Stimulated activated CD4-positive, alpha-beta T cell treated with anti-CD3 and anti-CD28 coated beads, Interleukin-1b, Interleukin-23, amount 100 ng/mL, for 24 hours (primary cell): Measurements from ENCODE around the gene COL21A1.

Source experiments
- DNase-seq, 4 experiments: peaks; one replicate each; pipeline ENCODE4 v3.0.0-alpha.2; 2020; ENCODE audit warnings: low read depth in 4 of 4, low spot score in 1 of 4

The COL21A1 gene

GRCh38 chr6:56188429-56188828 is 59.0 kb downstream of the COL21A1 start:
- no peak for DNase-seq

DNA sequence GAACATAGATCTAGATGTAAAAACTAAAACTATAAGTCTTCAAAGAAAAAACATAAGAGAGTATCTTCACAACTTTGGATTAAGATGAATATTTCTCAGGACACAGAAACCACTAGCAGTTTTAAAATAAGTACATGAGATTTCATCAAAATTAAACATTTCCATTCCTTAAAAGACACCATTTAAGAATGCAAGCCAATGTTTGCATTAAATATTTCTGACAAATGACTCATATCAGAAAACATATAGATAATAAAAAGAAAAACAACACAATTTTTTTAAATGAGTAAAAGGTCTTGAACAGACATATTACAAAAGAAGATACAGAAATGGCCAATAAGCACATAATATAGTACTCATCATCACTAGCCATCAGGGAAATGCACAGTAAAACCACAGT is 59.7 kb downstream of the COL21A1 start:
- DNase-seq, result no peak

DNA sequence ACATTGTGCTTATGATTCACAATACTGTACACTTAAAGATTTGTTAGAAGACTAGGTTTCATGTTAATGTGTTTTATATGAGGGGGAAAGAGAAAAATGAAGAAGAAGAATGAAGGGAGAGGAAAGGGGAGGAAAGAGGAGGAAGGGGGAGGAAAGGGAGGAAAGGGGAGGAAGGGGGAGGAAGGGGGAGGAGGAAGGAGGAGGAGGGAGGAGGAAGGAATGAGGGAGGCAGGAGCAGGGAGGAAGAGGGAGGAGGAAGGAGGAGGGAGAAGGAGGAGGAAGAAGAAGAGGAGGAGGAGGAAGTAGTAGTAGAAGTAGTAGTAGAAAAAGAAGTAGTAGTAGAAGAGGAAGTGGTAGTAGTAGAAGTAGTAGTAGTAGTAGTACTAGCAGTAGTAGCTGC is 70.6 kb downstream of the COL21A1 start:
- no peak for DNase-seq

DNA sequence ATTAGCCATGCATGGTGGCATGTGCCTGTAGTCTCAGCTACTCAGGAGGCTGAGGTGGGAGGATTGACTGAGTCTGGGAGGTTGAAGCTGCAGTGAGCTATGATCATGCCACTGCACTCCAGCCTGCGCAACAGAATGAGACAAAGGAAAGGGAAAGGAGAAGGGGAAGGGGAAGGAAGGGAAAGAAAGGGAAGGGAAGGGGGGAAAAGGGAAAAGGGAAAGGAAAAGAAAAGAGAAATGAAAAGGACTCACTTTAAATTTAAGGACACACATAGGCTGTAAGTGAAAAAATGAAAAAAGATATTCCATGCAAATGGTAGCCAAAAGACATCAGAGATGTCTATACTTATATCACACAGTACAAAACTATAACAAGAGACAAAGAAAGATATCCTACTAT is 74.2 kb downstream of the COL21A1 start:
- DNase-seq, result no peak

DNA sequence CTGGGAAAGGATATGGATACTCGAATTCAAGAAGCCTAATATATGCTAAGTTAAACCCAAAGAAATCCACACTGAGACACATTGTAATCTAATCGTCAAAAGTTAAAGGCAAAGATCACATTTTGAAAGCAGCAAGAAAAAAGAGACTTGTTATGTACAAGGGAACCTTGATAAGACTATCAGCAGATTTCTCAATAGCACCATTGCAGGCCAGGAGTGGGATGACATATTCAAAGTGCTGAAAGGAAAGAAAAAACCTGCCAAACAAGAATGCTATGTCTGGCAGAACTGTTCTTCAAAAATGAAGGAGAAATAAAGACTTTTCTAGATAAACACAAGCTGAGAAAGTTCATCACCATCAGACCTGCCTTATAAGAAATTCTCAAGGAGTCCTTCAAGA is 75.2 kb downstream of the COL21A1 start:
- no peak for DNase-seq

DNA sequence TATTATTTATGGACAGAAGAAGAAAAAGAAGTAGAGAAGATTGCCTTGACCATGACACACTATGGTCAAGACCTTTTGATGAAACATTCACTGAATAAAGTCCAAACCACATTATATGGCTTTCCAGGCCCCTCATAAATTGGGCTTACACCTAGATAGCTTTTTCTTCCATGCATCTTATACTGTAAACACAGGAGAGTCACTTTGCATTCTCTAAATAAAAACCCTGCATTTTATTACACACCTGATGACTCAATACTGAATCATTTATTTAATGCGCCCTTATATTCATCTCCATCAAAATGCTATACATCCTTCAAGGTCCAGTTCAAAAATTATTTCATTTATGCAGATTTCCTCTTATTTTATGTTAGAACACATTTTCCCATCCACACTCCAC is 78.0 kb downstream of the COL21A1 start:
- DNase-seq, result no peak

DNA sequence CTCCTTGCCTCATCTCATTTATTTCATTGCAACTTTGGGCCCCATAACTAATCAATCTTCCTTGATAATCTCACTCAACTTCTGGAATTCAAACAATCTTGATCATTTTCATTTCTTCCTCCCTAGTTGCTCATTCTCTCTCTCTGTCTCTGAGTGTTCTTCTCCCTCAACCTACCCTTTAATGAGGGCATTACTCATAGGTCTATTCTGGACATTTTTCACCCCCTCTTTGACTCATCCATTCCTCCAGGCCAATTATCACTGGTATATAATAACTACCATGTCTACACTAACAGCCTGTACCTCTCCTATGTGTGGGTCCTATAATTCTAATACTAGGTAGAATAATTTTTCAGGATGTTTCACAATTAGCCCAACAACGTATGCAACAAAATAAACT is 78.8 kb downstream of the COL21A1 start:
- no peak for DNase-seq

DNA sequence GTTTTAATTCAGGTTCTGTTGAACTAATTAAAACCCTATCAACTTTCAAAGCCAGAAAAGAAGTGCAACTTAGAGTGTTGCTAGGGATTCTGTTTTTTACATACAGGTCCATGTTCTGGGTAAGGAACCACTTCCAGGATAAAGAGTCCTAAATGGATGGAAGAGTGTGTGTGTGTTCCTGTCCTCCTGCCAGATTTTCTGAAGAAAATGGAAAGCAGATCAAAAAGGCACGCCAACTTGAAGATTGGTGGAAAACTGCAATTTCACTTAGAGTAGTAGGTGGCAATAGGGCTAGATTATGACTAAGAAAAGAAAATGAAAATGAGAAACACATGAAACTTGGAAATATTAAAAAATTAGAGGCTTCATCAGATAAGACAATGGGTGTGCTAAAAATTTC is 85.3 kb downstream of the COL21A1 start:
- DNase-seq, result no peak

- DNase-seq, result no peak
These were observed 86.9 kb downstream of the COL21A1 start for GRCh38 chr6:56160489-56160888.

DNA sequence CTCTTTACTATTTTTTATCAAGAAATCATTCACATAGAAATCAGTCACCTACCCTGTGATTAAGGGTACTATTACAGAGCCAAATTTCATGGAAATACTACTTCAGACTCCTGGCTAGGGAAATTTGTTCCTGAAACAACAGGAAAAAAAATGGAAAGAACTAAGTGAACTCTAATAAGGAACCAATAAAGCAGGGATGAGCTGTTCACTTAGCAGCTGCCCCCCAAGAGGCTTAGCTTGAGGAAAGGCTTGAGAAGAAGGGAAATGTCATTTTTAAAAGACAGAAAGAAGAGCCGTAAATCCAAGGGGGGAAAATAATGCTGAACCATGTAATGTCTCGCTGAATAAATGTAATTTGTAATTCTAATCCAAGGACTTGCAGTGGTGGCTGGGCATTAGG is 88.8 kb downstream of the COL21A1 start:
- DNase-seq, result no peak

DNA sequence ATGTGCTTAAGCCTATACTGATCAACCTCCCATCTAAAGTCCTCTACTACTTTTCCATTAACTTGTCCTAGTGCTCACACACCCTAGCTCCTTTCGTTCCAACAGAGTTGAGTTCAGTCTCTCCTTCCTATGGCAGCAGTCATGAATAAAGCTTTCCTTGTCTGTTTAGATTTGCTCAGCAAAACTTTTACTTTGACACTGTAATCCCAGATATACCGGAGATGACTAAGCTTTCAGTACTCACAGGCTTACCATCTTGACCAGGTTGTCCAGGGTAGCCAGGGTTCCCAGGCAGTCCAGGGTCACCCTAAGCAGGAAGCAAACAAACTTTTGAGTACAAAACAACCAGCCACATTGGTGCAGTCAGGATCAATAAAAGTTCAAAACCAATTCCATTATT is 90.7 kb downstream of the COL21A1 start:
- DNase-seq, result no peak

- DNase-seq, result no peak
These were observed 91.7 kb downstream of the COL21A1 start for GRCh38 chr6:56155634-56156141.

- no peak for DNase-seq
These were observed 93.3 kb downstream of the COL21A1 start for GRCh38 chr6:56154076-56154475.

GRCh38 chr6:56152611-56153010 is 94.8 kb downstream of the COL21A1 start:
- no peak for DNase-seq

- no peak for DNase-seq
These were observed 95.7 kb downstream of the COL21A1 start for GRCh38 chr6:56151609-56152224.

DNA sequence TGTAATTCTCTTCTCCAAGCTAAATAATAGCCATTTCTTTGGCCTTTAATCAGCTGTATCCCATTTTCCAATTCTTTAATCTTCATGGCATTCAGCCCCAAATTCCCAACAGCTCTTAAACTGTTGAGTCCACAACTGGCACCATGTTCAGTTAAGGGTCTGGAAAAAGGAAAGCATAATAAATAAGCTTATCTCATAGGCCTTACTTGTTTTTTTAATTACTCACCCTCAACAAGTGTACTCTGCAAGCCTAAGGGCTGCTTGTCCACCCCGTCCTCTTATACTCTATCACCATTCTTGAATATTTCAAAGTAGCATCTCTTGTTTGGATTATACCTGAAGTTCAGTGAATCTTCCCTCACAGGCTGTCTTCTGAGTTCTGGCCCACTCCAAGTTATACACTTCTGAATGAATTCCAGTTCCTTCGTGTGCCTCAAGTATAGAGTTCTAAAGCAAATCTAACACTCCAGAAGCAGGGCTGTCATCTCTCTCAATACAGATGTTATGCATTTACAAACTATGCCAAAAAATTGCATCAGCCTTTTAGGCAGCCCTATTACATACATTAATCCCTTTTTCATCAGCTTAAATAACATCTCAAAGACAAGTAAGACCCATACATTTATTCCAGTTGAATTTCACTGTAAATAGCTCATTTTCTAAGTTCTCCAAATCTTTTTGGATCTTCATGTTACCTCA is 98.7 kb downstream of the COL21A1 start:
- no peak for DNase-seq

- DNase-seq, result no peak
These were observed 99.6 kb downstream of the COL21A1 start for GRCh38 chr6:56147766-56148165.

GRCh38 chr6:56146086-56146485 is 101.3 kb downstream of the COL21A1 start:
- no peak for DNase-seq

- no peak for DNase-seq
These were observed 101.8 kb downstream of the COL21A1 start for GRCh38 chr6:56145616-56146015.

GRCh38 chr6:56144538-56145324 is 102.6 kb downstream of the COL21A1 start:
- no peak for DNase-seq

GRCh38 chr6:56143796-56144195 is 103.6 kb downstream of the COL21A1 start:
- no peak for DNase-seq

- no peak for DNase-seq
These were observed 107.3 kb downstream of the COL21A1 start for GRCh38 chr6:56140090-56140489.
